K562 (cell line): ENCODE measurements around the gene NIFK. TPM values are rescaled to one million over a fixed set of nuclear protein-coding genes. Genes with fewer than 3 reads are reported as not detected.

Experiments
- ATF3 ChIP-seq, 2 experiments: fragments of 450-650 bp in 1 of 2; sonication (generic) in 1 of 2; formaldehyde crosslinking in 1 of 2; IDR thresholded peaks in 1 of 2; conservative IDR thresholded peaks in 1 of 2; 2 replicates each; pipeline versions ENCODE4 v1.6.1 to v1.8.1; 2016 to 2023; ENCODE audit warnings: mild to moderate bottlenecking in 2 of 2, moderate library complexity in 2 of 2, inconsistent platforms in 1 of 2, missing genetic modification reagents in 1 of 2
- ATF7 ChIP-seq: fragments of 450-650 bp; IDR thresholded peaks from 2 replicates; pipeline ENCODE4 v1.7.1; 2014; ENCODE audit warnings: mild to moderate bottlenecking, moderate library complexity
- CEBPZ ChIP-seq: fragments of 150-350 bp; IDR thresholded peaks from 2 replicates; pipeline ENCODE4 v1.6.1; 2014; ENCODE audit warnings: low read depth, mild to moderate bottlenecking, low read length, borderline replicate concordance
- DMBX1 ChIP-seq: fragments of 250-450 bp; sonication (Bioruptor Pico); IDR thresholded peaks from 2 replicates; pipeline ENCODE4 v1.8.0; 2022; ENCODE audit warnings: inconsistent platforms, mild to moderate bottlenecking, moderate library complexity, borderline replicate concordance
- FOSL1 ChIP-seq: fragments of 200-800 bp; sonication (Bioruptor generic); conservative IDR thresholded peaks from 2 replicates; pipeline ENCODE4 v1.6.1; 2016; ENCODE audit warnings: missing genetic modification characterization, missing compliant biosample characterization
- REST ChIP-seq, 2 experiments: fragments of 450-650 bp; formaldehyde crosslinking in 1 of 2; IDR thresholded peaks; 2 replicates each; pipeline versions ENCODE4 v1.4.0 to v1.6.1; 2014 to 2020; ENCODE audit warnings: mild to moderate bottlenecking in 2 of 2, borderline replicate concordance in 1 of 2, low read depth in 1 of 2
- TAF7 ChIP-seq: fragments of 450-650 bp; IDR thresholded peaks from 2 replicates; pipeline ENCODE4 v1.6.1; 2016; ENCODE audit warnings: missing genetic modification characterization, missing compliant biosample characterization
- THRAP3 ChIP-seq: fragments of 450-650 bp; IDR thresholded peaks from 2 replicates; pipeline ENCODE4 v1.6.1; 2016; ENCODE audit warnings: mild to moderate bottlenecking, inconsistent platforms, borderline replicate concordance
- ZNF408 ChIP-seq: fragments of 250-450 bp; sonication (Bioruptor Pico); IDR thresholded peaks from 2 replicates; pipeline ENCODE4 v1.4.0; 2020; ENCODE audit warnings: low read depth, mild to moderate bottlenecking, moderate library complexity
- polyA plus RNA-seq, 8 experiments: library from polyadenylated mRNA; depleted of rRNA in 4 of 8; stranded (reverse) in 5 of 8; unstranded in 3 of 8; fragments of >200 nt; fragmentation: Nextera tagmentation in 2 of 8; fragmentation: Illumina TruSeq in 1 of 8; extraction: Ambion mirVana in 2 of 8; extraction: Trizol in 1 of 8; gene quantifications; 2 replicates each; pipeline versions ENCODE4 v1.2.1 to v1.2.3, GENCODE V29; 2011 to 2014; ENCODE audit warnings: inconsistent platforms in 1 of 8, missing spikeins in 1 of 8
- total RNA-seq, 7 experiments: library from RNA; depleted of rRNA in 6 of 7; stranded (reverse); fragments of >200 nt in 6 of 7; fragmentation: Illumina TruSeq in 2 of 7; extraction: Trizol in 2 of 7; gene quantifications; 2 replicates each; pipeline versions ENCODE4 v1.2.1 to v1.2.3, GENCODE V29; 2011 to 2021; ENCODE audit warnings: low replicate concordance in 1 of 7
- TF ChIP-seq, protein P1 (sequence below): fragments of 450-650 bp; IDR thresholded peaks from 2 replicates; pipeline ENCODE4 v1.6.1; 2016

Gene NIFK
- total and polyA plus RNA-seq, 9 of the 15 experiments (the other 6 are each of a cell fraction or from before 2014, with no cell fraction given) = 60.2 to 426 (median 183) TPM

DNA sequence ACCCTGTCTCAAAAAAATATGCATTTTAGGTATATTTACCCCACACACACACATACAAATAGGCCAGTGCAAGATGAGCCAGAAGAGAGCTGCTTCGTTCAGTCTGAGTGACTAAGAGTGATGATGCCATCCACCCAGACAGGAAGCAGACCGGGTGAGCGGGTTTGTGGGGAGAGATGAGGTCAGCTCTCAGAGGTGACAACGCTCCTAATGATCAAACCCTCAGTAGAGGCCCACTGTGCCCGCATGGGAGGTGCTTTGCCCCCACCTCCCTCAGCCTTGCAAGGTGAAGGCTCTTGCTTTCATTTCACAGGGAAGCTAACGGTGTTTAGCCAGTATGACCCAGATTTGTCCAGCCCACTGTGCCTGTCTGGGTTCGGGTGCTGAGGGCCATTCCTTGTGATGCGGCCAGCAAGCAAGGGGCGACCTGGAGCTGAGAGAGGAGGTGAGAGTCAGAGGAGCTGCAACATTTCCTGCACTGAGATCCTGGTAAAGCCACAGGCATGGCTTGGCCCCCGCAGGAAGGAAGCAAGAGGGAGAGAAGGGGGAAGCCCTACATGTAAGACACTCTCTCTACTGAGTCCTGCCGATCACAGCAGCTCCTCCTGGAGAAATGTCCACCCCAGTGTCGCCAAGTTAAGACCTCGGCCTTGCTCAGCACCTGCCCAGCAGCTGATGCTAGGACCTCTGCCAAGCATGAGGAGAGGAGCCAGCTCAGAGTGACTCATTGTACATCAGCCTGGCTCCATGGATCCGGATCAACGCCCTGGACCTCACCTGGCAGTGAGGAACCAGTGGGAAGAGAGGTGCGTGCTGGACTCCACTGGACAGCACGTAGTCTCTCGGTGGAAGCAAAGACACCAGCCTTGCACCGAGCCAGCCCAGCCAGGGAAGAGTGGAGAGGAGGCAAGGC lies 37.0 kb downstream of the NIFK start (continued):
- 0 out of 2 replicates have a peak, but pooled peaks have one; percentile 3 for TF ChIP-seq REST (IDR thresholded peaks at IDR 0.05; ENCODE audit: borderline replicate concordance)
- no peak for TF ChIP-seq REST (CRISPR knock-in tag; IDR thresholded peaks at IDR 0.05; ENCODE audit: low read depth)
- peak; percentile 80 for TF ChIP-seq ATF7
- TF ChIP-seq, protein P1, sequence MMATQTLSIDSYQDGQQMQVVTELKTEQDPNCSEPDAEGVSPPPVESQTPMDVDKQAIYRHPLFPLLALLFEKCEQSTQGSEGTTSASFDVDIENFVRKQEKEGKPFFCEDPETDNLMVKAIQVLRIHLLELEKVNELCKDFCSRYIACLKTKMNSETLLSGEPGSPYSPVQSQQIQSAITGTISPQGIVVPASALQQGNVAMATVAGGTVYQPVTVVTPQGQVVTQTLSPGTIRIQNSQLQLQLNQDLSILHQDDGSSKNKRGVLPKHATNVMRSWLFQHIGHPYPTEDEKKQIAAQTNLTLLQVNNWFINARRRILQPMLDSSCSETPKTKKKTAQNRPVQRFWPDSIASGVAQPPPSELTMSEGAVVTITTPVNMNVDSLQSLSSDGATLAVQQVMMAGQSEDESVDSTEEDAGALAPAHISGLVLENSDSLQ = peak; percentile 55
- TF ChIP-seq ZNF408 (CRISPR knock-in tag) = no peak
- no peak for TF ChIP-seq THRAP3
- no peak for TF ChIP-seq CEBPZ
- TF ChIP-seq ATF3 (IDR thresholded peaks at IDR 0.05) = peak; percentile 96
- TF ChIP-seq ATF3 (CRISPR knock-in tag; conservative IDR thresholded peaks at IDR 0.05) = no peak; the same call in 1 of the 2 replicates
- 0 out of 2 replicates have a peak, but pooled peaks have one; percentile 38 for TF ChIP-seq DMBX1 (CRISPR knock-in tag)
- TF ChIP-seq FOSL1 (tag) = peak; percentile 65
- TF ChIP-seq TAF7 (tag) = no peak
